ENCODE data around the gene LIFR. TPM values are rescaled to one million over a fixed set of nuclear protein-coding genes. Genes with fewer than 3 reads are reported as not detected.

LIFR gene
- total and polyA plus RNA-seq, 2 of the 4 experiments (the other 2 are of a cell fraction): 1.9 to 10.4 TPM

GRCh38 chr5:38540314-38540713 lies 16.1 kb downstream of the LIFR start:
- in situ Hi-C loops (cut with MboI; ENCODE audit: low sequenced_read_pairs): no loop called here
- H3K79me1 ChIP-seq (ENCODE audit: low read depth in 1 of 2, low read length in 2 of 2): peaks cover 23 to 38% of the 10 kb centered on the region in 2 experiments

More at GRCh38 chr5:38540314-38540713, 16.1 kb downstream of the LIFR start:
- Histone ChIP-seq H2BK20ac (ENCODE audit: low read depth, low read length) (no peak overlapping the region), H4K91ac (ENCODE audit: insufficient read depth, low read depth, low read length) (no peak overlapping the region), H2AK5ac (ENCODE audit: low read depth, low read length) (no peak overlapping the region), H2AK9ac (replicated peaks; ENCODE audit: low read depth, low read length, poor library complexity) (no peak overlapping the region), H3K9ac (ENCODE audit: low read depth, low read length) (no peak overlapping the region), H3K9me3 (ENCODE audit: control insufficient read depth, insufficient read depth, low read length) (no peaks in the 10 kb centered on the region), H3K23ac (ENCODE audit: low read depth, low read length) (no peak overlapping the region), H3K4me3 (ENCODE audit: insufficient read depth, low read depth, low read length) (no peak overlapping the region), H2BK15ac (ENCODE audit: low read depth, low read length) (no peak overlapping the region), H4K20me1 (ENCODE audit: insufficient read depth, low read length) (peaks cover 14% of the 10 kb centered on the region), H2AFZ (replicated peaks; ENCODE audit: low read length, poor library complexity) (no peak overlapping the region), H3K14ac (replicated peaks; ENCODE audit: low read depth, low read length) (no peak overlapping the region), H3K4me1 (ENCODE audit: control insufficient read depth, insufficient read depth, low read length) (no peaks in the 10 kb centered on the region; the same call in 1 of the 2 replicates), H3K56ac (ENCODE audit: extremely low read depth, insufficient read depth, low read length) (no peak overlapping the region), H3K36me3 (ENCODE audit: control insufficient read depth, insufficient read depth, low read length) (no peaks in the 10 kb centered on the region; the same call in 1 of the 2 replicates), H3K27ac (ENCODE audit: insufficient read depth, low read length) (no peak overlapping the region), H2BK120ac (ENCODE audit: low read depth, low read length) (no peak overlapping the region), H3K27me3 (ENCODE audit: control insufficient read depth, insufficient read depth, low read length) (no peaks in the 10 kb centered on the region), H3K9me1 (ENCODE audit: insufficient read depth, low read length) (peaks cover 7% of the 10 kb centered on the region; the same call in 1 of the 2 replicates), H3K4ac (ENCODE audit: low read depth, low read length) (no peak overlapping the region), H3K18ac (ENCODE audit: low read depth, low read length) (no peak overlapping the region), H2BK5ac (ENCODE audit: low read depth, low read length, poor library complexity, severe bottlenecking) (no peak overlapping the region), H4K5ac (ENCODE audit: low read depth, low read length) (no peak overlapping the region), H3K4me2 (ENCODE audit: low read depth, low read length) (no peak overlapping the region), H4K8ac (ENCODE audit: low read depth in 2 of 2, low read length in 2 of 2) (no peak overlapping the region)
- dilution Hi-C loops (cut with HindIII; ENCODE audit: low sequenced_read_pairs, unreplicated experiment): no loop called here
- ChIA-PET POLR2A (ENCODE audit: unreplicated experiment) (interaction anchor here (0.7 kb wide), 1 partner anchor 71 kb away, joined by 4 read pairs; no protein-coding TSS in a partner anchor), CTCF (interaction anchor here (0.6 kb wide), 1 partner anchor 11 kb away, joined by 8 read pairs; no protein-coding TSS in a partner anchor)
- ATAC-seq (ENCODE audit: low read depth): no peak
- DNase-seq: no peak
- 100% methylated on average over 2 of the region's 6 CpGs; no CpG with 5 or more reads in 1 of the 2 experiments for WGBS, 2 experiments (ENCODE audit: extremely low coverage in 2 of 2, insufficient read length in 1 of 2)
- no TSS peak for BruUV-seq (replicated peaks)
- no peak for TF ChIP-seq NFE2L2 (IDR thresholded peaks at IDR 0.05; ENCODE audit: low read depth, low read length)
- intact Hi-C loops (cut with micrococcal nuclease): no loop called here
